Measurements from ENCODE around the gene DNMBP.

- TF ChIP-seq GATA2 (IDR thresholded peaks at IDR 0.05; ENCODE audit: low read depth, low read length) (no peak), GATA3 (IDR thresholded peaks at IDR 0.05; ENCODE audit: low read depth, low read length) (no peak)
Observed at GRCh38 chr10:99981581-99982199, 28.1 kb downstream of the DNMBP start.

Measured in SH-SY5Y (cell line).